GM18499 (cell line): ENCODE results near the gene ERCC1.

Experiments used
- ATAC-seq: cut with Tn5 transposase; IDR thresholded peaks from one replicate; pipeline ENCODE4 v1.9.1; 2021; ENCODE audit warnings: moderate number of reproducible peaks; ENCODE audit not compliant: insufficient read depth, unreplicated experiment

ERCC1 gene

GRCh38 chr19:45423589-45424190 lies at the start of gene ERCC1:
ERCC1 (minus strand) TSS chr19:45423917; CDS start chr19:45423374, 543 bp downstream.
- ATAC-seq: peak; percentile 43

GRCh38 chr19:45473367-45473681 lies 49.6 kb upstream of the ERCC1 start:
- no peak for ATAC-seq

- ATAC-seq: no peak
Observed at GRCh38 chr19:45472563-45473366, 49.0 kb upstream of the ERCC1 start.

GRCh38 chr19:45471931-45472562 lies 48.3 kb upstream of the ERCC1 start:
- ATAC-seq: no peak

GRCh38 chr19:45471111-45471930 lies 47.6 kb upstream of the ERCC1 start:
- no peak for ATAC-seq

GRCh38 chr19:45470762-45471081 lies 47.0 kb upstream of the ERCC1 start:
- no peak for ATAC-seq

GRCh38 chr19:45469945-45470761 lies 46.4 kb upstream of the ERCC1 start:
- no peak for ATAC-seq

GRCh38 chr19:45469132-45469944 lies 45.6 kb upstream of the ERCC1 start:
- ATAC-seq: no peak

GRCh38 chr19:45468803-45469131 lies 45.0 kb upstream of the ERCC1 start:
- no peak for ATAC-seq

- no peak for ATAC-seq
Observed at GRCh38 chr19:45468159-45468651, 44.5 kb upstream of the ERCC1 start.

- no peak for ATAC-seq
Observed at GRCh38 chr19:45467456-45468158, 43.9 kb upstream of the ERCC1 start, which contains the start of gene FOSB. FOSB (plus strand) TSS chr19:45467996; CDS start chr19:45468587, 591 bp downstream.

- ATAC-seq: no peak
Observed at GRCh38 chr19:45467115-45467455, 43.4 kb upstream of the ERCC1 start.

- no peak for ATAC-seq
Observed at GRCh38 chr19:45464852-45465441, 41.2 kb upstream of the ERCC1 start.

GRCh38 chr19:45464274-45464673 lies 40.6 kb upstream of the ERCC1 start:
- ATAC-seq: no peak

- ATAC-seq: no peak
Observed at GRCh38 chr19:45463241-45463640, 39.5 kb upstream of the ERCC1 start.

- ATAC-seq: no peak
Observed at GRCh38 chr19:45462174-45462573, 38.5 kb upstream of the ERCC1 start.

GRCh38 chr19:45460807-45461347 lies 37.2 kb upstream of the ERCC1 start:
- no peak for ATAC-seq

GRCh38 chr19:45457776-45458175 lies 34.1 kb upstream of the ERCC1 start:
- ATAC-seq: no peak
